ENCODE data around the gene GRK1.

- TF ChIP-seq EZH2phosphoT487 (IDR thresholded peaks at IDR 0.05; ENCODE audit: insufficient read depth, low read depth) (no peak), EZH2 (IDR thresholded peaks at IDR 0.05; ENCODE audit: insufficient read depth, poor library complexity, severe bottlenecking) (no peak)
Observed at GRCh38 chr13:113742000-113742441, 75.0 kb downstream of the GRK1 start.
